ENCODE measurements around the gene CFAP97D2.
A peak's percentile ranks its signal among the peaks of the same experiment; 100 is the strongest.
"Not testable (repeated sequence)": the region's sequence is repeated elsewhere in the genome, so short reads cannot be mapped to it uniquely, and the experiment has no call there.

Gene CFAP97D2

DNA sequence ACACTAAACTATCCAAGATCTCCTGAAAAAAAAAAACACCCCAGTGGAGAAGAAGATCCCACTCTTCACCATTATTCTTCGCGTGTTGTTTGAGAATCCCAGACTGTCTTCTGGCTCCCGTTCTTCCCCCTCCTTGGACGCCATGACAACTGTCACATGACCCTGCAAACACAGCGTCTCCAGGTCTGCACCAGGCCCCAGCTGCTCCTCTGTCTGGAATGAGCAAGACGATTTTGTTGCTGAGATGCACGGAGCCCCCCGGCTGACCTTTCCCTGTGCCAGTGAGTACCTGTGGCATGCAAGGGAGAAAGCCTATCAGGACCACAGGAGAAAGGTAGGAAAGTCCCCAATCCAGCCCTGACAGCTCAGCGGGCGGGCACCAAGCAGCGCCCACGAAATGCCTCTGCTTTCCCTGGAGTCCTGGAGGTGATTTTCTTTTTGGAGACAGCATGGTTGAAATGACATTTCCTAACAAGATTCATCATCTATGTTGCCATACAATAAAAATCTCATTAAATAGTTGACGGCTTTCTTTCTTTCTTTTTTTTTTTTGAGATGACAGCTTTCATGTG, at the start of gene CFAP97D2:
Gene CFAP97D2 (plus strand): TSS at position 171 of the 572 bp plus-strand sequence. CDS start 74 bp downstream, at position 245.
- DNase-seq = no peak

DNA sequence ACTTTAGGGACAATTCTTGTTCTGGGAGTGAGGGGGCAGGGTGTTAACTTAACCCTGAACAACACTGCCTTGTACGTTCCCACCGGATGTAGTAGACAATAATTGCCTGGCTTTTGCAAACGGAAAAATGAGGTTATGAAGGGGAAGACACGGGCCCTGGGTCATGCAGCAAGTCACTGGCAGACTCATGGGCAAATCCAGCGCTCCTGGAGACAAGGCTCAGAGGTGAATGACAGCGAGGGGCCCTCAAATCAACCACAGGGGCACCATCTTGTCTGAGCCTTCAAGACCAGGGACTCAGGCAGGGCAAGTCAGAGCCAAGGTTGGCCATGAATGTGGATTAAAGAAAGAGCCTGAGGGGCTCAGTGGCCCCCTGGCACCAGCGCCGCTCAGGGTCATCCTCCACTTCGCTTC, 49.4 kb upstream of the CFAP97D2 start:
- DNase-seq = peak; percentile 53

DNA sequence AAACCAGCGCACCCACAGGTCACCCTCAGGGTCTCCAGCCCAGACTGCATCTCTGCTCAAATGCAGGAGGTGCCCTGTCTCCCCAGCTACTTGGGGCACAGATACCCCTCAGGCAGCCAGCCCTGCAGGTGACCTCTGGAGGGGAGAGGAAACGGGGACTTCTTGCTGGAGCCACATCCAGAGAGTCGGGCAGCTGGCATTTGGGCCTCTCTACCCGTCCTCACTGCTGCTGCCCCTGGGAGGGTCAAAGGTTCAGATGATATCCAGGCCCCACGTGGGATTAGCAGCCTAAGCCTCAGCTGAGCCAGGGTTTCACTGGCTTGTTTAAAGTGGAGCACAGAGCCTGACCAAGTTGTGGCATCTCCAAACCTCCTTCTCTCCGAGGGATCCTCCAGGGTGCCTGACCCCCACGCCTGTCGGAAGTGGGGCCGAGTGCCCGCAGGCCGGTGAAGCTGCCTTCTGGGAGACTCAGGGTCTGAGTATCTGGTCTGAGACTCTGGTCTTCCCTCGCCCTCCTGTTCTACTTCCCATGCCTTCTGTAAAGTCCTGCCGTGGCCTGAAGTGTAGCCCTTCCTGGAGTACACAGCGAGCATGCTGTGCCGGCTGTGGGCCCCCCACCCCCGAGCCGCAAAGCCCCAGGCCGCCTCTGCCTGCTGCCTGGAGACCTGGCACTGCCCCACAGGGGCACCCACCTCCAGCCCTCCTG, 48.8 kb upstream of the CFAP97D2 start:
- no peak for DNase-seq

DNA sequence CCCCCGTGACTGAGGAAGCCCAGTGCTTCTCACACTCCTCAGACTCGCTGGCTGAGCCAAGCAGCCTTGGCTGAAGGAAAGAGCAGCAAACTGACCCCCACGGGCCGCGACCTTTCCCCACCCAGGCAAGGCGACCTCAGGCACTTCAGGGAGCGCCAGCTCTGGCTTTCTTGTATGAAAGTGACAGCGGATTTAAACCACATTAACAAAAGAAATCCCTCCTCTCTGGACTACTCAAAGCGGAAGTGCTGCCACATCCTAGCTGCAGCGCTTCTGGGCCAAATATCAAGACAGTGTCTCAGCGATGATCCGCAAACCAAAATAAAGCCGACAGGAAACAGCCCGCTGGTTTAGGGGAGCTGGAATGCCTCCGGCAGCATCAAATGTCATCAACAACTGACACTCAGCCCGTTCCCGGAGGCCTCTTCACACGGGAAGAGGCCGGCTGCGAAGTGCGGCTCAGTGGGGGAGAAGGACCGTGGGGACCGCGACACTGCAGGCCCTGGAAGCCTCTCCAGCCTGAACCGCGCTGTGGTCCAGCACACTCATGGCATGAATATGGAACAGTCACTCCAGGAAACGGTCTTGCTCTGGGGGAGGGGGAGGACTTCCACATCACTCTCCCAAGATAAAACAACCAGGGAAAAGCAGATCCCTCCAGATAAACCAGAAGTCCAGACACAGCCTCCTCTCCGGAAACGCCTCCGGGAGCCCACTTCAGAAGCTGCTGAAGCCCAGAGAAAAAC, 48.0 kb upstream of the CFAP97D2 start:
- peak; percentile 61 for DNase-seq

DNA sequence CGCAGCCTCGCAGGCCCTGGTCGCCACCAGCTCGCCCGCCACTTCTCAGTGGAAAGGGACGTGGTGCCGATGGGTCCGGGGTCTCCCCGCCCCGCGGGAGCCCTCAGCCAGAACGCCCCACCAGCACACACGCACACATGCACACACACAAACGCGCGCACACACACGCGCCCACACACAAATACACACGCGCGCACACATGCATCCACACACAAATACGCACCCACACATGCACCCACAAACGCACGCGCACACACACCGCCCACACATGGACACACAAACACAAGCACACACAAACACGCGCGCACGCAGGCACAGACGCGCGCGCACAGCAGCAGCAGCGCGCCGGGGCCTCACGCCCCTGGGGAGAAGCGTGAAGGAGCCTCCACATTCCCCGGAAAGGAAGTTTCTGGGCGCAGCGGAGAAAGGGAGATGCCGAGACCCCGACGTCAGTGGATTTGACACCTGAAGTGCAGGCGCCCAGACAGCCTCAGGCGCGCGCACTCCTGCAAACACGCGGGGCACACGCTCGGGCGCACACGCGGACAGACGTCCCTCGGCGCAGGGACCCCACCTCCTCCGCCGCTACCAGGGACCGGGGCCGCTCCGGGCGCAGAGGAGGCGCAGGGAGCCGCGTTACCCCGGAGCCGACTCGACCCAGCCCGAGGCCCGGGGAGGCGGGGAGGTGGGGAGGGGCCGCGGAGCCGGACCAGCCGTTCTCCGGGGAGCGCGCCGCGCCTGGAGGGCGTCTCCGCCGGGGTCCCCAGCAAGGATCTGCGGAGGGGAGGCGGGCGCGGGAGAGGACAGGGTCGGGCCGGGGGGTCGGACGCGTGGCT, 47.3 kb upstream of the CFAP97D2 start:
- peak; percentile 32 for DNase-seq

DNA sequence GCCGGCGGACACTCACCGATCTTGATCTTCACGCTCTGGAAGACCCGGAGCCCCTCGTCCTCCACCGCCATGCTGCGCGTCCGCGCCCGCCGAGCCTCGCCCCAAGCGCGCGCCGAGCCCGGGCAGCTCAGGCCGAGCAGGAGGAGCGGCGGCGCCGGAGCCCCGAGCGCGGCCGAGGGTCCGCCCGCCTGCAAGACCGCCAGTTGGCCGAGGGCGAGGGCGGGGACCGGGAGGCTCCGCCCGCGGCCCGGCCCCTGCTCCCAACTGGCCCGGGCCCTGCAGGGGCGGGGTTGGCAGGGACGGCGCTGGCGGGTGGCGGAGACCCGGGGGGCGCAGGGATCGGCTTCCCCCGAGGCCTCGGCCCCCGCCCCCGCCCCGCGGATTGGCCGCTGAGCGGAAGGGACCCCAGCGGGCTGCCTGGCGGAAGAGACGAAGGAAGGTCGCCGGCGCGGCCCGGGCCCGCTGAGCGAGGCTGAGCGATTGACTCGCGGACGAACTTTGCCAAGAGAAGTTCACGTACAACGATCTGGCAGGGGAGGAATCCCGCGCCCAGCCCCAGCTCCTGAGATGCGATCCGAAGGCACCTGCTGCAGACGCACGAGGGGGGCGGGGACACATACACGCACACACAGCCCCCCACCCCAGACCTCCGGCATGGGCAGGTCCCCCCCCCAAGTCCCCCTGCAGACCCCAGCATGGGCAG, 46.5 kb upstream of the CFAP97D2 start, which contains the start of gene RASA3:
Gene RASA3 (minus strand): TSS at position 205 of the 703 bp plus-strand sequence. CDS start 134 bp downstream, at position 71.
- peak; percentile 61 for DNase-seq

DNA sequence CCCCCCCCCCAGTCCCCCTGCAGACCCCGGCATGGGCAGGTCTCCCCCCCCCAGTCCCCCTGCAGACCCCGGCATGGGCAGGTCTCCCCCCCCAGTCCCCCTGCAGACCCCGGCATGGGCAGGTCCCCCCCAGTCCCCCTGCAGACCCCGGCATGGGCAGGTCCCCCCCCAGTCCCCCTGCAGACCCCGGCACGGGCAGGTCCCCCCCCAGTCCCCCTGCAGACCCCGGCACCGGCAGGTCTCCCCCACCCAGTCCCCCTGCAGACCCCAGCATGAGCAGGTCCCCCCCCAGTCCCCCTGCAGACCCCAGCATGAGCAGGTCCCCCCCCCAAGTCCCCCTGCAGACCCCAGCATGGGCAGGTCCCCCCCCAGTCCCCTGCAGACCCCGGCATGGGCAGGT, 45.9 kb upstream of the CFAP97D2 start:
- DNase-seq = not testable (repeated sequence)

DNA sequence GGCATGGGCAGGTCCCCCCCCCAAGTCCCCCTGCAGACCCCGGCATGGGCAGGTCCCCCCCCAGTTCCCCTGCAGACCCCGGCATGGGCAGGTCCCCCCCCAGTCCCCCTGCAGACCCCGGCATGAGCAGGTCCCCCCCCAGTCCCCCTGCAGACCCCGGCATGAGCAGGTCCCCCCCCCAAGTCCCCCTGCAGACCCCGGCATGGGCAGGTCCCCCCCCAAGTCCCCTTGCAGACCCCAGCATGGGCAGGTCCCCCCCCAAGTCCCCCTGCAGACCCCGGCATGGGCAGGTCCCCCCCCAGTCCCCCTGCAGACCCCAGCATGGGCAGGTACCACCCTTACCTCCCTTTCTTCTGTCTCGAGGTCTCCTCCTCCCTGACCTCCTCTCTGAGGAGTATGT, 45.5 kb upstream of the CFAP97D2 start:
- DNase-seq = not testable (repeated sequence)

DNA sequence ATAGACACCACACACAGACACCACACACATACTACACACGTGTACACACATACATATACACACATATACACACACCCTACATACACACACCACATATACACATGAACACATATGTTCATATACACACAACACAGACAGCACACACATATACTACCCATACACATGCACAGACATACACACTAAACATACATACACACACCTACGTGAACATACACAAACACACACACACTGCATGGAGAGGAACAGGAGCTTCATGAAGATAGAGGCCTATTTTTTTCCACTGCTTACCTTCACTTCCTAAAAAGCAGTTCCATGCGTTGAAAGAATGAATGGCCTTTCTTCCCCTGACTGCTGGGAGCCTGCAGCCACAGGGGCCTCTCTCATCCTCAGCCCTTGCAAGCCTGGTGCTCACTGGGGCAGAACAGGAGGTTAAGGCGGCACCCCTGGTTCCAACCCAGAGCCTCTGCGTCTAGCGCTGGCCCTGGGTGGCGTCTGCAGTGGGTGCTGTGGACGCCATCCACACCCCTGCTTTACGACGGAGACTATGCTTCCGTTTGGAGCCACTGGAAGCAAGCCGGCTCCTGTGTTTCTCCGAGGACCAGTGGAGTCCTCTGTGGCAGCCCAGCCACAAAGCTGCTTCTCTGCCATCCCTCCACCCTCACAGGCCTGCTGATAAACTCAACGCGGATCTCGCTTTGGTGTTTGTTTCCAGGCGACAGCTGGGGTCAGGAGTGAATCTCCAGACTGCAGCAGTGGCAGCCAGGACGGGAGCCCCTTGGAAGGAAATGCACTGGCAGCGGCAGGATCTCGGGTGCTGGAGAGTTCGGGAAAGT, 44.7 kb upstream of the CFAP97D2 start:
- DNase-seq = no peak

DNA sequence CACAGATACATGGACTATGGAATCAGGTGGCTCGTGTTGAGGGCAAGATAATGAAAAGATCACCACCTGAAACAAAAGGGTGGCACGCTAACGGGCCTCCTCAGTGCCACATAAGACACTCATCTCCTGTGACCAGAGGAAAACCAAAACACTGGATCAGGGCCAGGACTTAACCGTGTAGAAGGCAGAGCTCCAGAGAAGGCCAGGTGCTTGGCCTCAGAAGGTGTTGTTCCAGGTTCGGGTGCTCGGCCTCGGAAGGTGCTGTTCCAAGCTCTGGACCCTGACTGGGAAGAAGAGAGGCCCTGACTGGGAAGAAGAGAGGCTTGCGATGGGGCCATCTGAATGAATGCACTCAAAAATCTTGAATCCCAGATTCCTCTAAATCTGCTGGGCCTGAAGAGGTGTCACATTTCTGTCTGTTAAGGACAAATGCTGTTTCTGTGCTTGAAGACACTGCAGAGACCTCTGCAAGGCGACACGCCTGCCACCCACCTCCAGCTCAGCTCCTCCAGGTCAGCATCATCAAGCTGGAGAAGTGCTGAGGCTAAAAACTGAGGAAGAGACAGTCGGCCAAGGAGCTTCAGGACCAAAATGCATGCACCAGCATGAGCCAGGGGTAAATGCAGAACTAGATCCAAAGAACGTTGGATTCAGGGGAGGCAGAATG, 44.0 kb upstream of the CFAP97D2 start:
- DNase-seq = no peak

DNA sequence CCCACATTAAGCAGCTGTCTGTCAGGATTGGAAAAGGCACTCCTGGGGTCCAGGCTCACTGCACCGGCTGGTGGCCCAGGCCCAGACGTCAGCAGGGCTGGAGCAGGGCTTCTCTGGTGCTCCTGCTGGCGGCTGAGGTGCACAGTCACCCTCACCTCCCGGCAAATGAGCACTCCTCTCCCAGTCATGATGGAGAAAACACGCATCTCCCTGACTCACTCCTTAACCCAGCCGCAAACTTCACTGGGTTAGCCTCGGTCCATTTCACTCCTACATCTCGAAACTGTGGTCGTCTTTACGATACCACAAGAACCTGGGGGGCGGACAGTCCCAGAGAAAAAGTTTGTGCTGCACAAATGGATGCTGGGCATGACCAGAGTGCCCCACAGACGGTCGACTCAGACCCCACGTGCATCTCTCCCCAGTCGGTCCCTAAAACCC, 43.3 kb upstream of the CFAP97D2 start:
- DNase-seq = no peak

DNA sequence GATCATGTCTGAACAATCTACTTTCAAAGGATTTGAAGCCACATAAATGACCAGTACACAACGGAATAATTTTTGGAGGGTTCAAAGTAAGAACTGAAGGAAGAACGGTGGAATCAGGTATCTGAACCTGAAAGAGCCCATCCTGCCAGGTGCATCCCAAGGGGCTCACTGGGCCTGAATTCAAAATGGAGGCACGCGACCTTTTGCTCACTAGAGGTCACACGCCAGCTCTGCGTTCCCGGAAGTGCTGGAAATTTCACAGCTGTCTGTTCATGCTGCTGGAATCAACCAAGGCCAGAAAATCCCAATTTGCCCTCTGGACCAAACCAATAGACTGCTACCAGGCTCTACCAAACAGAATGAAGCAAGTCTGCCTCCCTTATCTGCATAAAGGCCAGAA, 42.5 kb upstream of the CFAP97D2 start:
- no peak for DNase-seq

DNA sequence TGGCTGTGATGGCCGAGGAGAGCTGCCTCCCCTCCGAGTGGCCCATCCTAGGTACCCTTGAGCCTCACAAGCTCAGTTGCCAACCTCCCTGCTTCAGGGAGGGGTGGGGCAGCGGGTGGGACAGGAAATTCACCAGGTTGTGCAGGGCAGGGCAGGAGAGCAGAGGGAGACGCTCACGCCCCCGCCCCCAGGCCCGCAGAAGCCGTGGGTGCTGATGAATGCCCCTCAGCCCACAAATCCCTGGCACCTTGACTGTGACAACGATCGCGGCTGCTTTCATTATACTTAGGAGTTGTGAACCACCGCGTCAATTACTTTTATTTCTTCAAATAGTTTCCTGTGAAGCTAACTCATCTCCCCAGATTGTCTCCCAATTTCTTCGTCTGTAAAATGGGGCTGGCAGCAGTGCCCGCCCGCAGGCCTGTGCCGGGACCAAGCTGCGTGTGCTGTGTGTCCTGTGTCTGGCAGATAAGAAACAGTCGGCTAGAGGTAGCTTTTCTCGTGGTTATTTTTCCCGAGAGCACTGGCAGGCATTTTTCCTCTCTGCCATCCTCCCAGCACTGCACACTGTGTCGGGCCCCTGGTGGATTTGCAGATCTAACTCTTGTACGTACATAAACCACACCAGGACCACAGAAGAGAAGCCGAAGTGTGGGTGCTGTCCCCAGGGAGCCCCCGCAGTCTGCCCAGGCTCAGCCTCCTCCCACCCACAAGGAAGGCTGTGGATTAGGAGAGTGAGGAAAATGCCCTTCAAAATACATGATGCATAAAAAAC, 38.7 kb upstream of the CFAP97D2 start:
- DNase-seq = peak; percentile 46

DNA sequence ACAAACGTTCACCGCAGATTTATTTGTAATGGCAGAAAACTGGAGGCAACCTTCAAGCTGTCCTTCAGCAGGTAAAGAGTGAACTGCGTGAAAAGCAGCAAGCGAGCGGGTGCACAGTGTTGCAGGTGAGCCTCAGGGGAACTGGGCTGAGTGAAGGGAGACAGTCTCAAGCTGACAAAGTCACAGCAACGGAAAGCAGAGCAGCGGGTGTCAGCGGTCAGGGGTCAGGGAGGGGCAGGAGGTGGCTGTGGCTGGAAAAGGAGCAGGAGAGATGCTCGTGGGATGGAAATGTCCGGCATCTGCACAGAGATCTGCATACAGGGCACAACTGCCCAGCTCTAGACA, 38.2 kb upstream of the CFAP97D2 start:
- DNase-seq = peak; percentile 52

DNA sequence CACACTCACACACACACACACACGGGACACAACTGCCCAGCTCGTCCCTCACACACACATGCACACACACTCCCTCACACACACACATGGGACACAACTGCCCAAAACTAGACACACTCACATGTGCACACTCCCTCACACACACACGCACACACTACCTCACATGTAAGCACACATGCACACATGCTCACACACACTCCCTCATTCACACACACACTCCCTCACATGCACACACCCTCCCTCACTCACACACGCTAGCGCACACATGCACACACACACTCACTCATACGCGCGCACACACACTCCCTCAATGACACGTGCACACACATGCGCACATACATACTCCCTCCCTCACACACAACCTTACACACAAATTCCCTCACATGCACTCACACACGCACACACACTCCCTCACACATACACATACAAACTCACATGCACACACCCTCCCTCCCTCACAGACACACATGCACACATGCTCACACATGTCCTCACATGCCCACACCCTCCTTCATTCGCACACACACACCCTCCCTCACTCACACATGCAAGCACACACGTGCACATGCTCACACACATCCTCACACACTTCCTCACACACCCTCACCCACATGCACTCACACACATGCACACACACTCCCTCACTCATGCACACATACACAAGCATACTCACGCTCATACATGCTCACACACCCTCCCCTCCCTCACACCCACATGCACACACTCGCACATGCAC, 37.6 kb upstream of the CFAP97D2 start:
- DNase-seq = no peak

DNA sequence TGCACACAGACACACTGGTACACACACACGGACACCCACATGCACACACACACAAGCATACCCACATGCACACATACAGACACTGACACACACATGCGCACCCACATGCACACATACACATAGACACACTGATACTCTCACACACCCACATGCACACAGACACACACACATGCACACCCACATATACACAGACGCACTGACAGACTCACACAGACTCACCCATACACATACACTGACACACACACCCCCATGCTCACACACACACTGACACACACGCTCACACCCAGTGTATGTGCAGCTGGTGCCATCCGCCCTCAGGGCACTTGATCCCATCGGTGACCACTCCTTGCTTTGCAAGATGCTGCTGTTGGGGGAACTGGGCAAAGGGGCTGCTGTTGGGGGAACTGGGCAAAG, 36.9 kb upstream of the CFAP97D2 start:
- no peak for DNase-seq

DNA sequence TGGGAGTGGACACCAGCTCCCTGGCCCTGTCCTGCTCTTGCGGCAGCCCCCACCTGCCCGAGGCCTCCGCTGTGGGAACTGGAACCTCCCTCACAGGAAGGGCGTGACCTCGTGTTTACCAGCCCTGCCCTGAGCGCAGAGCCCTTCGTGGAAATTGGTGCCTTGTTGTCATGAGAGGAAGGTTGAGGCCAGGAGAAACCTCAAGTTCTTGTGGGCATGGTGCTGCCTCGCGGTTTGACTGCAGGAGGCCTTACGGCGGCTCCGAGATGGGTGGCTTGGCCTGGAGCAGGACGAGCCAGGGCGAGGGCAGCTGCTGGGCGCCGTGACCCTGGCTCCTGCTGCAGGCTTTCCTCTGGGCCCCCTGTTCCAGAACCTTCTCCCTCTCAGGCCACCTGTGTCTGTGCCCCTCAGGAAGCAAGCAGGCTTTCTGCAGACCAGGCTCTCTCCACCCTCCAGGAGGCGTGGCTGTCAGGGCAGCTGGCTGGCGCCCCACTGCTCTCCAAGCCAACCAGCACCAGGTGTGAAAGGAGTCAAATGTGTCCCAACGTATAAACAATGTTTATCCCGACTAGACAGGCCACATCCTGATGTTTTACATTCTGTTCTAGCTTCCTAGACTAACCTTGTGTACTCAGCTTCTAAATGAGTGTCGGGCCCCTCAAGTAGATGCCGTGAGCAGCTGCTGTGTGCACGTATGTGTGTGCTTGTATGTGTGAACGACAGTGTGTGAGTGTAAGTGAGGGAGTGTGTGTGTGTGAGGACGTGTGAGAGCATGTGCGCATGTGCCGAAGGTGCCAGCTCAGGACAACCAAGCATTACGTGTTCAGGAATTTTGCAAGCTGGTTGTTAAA, 36.2 kb upstream of the CFAP97D2 start:
- DNase-seq = peak; percentile 81

Measured in activated CD4-positive, alpha-beta T cell treated with anti-CD3 and anti-CD28 coated beads, Interleukin-2, amount 50 U/mL, for 1 hour (primary cell).